GM10847 (cell line): ENCODE results near the gene ZFAND6.

Experiments used
- POLR2A ChIP-seq: IDR thresholded peaks from 2 replicates; pipeline ENCODE4 v1.6.1; 2011; ENCODE audit not compliant: insufficient read length; ENCODE audit errors: extremely low read depth

The ZFAND6 gene

DNA sequence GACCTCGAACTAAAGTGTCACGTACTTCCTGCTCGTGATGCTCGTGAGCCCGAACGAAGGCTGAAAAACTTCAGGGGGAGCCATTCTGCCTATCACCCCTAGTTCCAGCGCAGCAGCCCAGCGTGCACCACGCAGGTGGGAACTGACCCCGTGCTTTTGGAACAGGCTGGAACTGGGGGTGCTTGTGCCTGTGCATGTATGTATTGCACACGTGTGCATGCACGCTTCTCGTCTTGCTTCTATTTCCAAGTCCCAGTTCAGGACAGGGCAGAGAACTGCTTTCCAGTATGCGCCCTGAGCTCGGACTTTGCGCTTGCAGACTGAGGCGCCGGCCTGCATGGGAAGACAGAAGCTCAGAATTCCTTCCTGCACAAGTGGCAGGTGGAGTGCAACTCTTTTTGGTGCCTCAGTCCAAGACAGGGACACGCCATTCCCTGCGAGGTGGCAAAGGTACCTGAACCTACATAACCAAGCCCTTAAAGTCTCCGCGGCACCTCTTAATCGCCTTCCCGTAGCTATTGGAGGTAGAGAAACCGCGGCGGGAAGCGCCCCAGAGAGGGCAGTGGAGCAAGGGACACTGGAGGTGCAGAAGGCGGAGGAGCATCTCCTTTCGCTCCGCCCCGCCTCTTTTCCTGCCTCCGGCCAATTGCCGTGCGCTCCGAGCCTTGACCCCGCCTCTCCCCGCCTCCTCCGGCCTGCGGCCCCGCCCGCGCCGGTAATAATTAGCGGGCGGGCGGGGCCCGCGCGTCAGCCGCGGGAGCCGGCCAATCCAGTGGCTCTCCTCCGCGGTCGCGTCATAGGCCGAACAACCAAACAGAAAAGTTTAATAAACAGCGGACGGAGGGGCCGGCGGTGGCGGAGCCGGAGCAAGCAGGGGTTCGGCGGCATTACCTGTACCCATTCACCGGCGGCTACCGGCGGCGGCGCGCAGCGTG lies at the start of gene ZFAND6:
ZFAND6 (plus strand) TSS at position 826 of the 935 bp plus-strand sequence. CDS start 60,669 bp downstream, outside the sequence.
- peak; percentile 75 for TF ChIP-seq POLR2A

DNA sequence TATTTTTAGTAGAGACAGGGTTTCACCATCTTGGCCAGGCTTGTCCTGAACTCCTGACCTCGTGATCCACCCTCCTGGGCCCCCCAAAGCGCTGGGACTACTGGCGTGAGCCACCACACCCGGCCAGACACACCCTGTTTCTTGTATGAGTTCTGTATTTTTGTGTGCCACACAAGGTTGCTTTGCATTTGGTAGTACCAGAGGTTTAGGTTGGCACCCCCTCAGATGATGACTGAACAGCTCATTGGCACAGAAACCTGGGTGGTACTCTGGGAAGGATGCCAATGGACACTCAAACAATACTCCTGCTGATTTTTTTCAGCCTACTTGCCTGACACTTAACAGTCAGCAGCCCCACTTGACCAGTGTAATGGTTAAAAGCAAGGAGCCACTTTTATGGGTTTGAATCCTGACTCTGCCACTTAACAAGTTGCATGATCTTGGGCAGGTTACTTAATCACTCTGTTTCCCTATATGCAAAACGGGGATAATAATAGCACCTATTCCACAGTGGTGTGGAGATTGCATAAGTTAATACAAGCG lies 49.3 kb upstream of the ZFAND6 start:
- TF ChIP-seq POLR2A: no peak

DNA sequence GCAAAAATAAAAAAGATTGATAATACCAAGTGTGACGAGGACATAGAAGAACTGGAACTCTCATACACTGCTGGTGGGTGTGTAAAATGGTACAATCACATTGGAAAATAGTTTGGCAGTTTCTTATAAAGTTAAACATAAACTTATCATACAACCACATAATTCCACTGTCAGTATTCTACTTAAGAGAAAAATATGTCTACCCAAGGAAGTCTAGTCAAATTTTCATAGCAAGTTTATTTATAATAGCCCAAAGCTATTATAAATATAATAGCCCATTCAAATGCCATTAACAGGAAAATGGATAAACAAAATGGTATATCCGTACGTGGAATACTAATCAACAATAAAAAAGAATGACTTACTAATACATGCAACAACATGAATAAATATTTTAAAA lies 47.9 kb upstream of the ZFAND6 start:
- TF ChIP-seq POLR2A: no peak

DNA sequence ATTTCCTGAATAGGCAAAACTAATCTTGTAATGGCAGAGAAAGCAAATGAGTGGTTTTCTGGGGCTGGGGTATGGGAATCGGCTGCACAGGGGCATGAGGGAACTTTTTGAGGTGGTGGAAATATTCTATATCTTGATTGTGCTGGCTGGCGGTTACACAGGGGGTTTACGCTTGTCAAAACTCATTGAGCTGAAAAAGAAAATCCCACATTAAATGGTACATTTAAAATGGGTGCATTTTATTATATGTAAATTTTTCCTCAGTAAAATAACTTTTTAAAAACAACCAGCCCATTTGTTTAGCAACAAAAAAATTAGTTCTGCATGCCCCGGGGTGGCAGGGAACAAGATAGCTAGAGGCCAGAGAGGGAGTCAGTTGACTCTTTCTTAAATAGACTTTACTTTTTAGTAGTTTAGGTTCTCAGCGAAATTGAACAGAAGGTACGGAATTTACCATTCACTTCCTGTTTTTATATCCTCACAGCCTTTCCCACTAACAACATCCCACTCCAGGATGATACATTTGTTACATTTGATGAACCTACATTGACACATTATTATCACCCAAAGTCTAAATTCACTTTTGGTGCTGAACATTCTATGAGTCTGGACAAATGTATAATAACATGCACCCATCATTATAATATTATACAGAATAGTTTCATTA lies 47.3 kb upstream of the ZFAND6 start:
- no peak for TF ChIP-seq POLR2A

DNA sequence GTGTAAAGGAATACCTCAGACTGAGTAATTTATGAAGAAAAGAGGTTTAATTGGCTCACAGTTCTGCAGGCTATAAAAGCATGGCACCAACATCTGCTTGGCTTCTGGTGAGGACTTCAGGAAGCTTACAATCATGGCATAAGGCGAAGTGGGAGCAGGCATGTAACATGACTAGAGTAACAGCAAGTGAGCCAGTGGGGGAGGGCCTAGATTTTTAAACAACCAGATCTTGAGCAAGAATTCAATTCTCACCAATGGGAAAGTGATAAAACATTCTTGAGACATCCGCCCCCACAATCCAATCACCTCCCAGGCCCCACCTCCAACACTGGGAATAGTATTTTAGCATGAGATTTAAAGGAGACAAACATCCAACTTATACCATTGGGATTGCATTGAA lies 44.3 kb upstream of the ZFAND6 start:
- TF ChIP-seq POLR2A: no peak

DNA sequence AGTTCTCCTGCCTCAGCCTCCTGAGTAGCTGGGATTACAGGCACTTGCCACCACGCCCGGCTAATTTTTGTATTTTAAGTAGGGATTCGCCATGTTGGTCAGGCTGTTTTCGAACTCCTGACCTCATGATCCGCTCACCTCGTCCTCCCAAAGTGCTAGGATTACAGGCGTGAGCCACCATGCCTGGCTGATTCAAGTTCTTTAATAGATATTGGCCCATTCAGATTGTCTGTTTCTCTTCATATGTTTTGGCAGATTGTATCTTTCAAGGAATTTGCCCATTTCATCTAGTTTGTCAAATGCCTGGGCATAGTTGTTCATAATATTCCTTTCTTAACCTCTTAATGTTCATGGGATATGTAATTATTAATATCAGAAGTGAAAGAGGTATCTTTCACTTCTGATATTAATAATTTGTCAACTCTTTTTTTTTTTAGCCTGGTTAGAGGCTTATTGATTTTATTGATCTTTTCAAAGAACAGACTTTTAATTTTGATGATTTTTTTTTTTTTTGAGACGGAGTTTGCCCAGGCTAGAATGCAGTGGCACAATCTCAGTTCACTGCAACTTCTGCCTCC lies 40.2 kb upstream of the ZFAND6 start:
- TF ChIP-seq POLR2A: no peak

DNA sequence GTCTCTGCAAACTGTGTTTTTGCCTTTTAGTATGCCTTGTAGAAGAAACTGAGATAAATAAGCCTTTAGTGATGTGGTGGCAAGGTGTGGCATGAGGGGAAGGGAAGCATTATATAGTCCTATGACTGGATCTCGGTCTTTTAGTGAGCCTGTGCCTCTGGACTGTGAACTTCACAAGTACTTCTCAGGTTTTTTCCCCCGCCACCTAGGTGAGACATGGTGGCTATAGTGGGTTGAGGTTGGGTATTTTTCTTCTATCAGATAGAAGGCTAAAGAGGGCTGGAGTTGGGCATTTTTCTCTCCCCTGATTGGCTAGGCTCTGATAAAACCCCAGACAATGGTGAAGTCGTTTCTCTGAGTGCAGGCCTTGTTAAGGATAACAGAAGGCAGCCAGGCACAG lies 38.7 kb upstream of the ZFAND6 start:
- TF ChIP-seq POLR2A: no peak

DNA sequence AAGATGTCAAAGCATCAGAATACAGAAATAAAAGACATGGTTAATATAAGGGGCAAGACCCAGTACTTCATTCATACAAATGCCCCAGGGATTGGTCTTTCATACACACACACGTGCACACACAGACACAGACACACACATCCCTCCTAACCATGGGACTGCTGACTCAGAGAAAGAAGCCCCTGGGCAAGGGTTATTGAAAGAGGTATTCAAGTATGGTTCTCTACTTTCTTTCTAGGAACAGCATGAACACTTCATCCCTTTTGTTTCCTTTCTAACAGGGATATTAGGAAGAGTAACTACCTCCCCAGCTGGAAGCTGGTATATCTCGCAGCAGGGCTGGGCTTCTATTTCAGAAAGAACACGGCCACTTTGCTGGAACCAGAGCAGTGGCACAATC lies 33.2 kb upstream of the ZFAND6 start:
- no peak for TF ChIP-seq POLR2A

DNA sequence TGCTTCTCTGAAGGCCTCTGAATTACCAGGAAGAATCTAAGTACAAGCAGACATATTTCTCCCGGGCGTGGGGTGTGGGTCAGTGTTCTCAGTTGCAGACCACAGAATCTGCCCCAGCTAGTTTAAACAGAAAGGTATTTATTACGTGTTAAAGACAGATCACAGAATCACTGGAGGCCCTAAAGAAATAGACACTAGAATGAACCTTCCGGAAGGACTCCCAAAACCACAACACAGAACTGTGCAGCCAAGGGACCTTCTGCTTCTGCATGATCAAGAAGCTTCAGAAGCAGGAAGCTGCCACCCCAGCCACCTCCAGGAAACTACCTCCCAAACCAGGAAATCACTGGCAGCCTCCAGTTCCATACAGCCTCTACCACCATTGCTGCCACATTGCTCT lies 32.7 kb upstream of the ZFAND6 start:
- no peak for TF ChIP-seq POLR2A

DNA sequence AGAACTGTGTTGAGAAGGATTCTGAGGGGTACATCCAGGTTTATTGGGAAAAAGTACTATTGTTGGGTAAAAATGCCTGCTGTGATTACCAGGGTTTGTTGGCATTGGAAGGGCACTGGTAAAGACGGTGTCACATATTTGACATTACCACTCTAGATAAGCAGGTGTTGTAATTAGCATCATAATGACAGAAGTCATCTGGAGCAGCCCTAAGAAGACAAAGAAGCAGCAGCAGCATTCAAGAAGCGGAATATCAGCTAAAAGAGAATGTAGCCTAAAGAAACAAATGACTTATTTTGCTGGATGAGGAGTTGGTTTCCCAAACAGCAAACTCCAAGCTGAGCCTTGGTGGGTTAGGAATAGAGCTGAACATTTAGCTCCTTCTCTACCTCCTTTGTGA lies 30.5 kb upstream of the ZFAND6 start:
- no peak for TF ChIP-seq POLR2A

DNA sequence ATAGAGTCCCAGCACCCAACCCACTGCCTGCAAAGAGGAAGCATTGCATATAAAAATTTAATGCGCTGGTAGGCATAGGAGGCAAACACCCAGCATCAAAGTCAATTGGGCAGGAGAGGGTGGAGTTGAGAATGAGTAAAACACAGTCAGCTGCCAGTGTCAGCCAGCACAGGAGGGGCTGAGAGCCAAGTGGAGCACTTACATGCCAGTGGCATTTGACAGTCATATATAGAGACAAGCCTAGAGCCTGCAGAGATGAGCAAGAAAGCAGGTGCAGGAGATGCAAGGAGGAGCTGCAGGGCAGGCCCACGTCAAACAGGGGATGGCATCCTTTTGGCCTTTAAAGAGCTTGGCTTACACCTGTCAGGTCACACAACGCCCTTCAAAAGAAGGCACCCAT lies 27.6 kb upstream of the ZFAND6 start:
- TF ChIP-seq POLR2A: no peak

DNA sequence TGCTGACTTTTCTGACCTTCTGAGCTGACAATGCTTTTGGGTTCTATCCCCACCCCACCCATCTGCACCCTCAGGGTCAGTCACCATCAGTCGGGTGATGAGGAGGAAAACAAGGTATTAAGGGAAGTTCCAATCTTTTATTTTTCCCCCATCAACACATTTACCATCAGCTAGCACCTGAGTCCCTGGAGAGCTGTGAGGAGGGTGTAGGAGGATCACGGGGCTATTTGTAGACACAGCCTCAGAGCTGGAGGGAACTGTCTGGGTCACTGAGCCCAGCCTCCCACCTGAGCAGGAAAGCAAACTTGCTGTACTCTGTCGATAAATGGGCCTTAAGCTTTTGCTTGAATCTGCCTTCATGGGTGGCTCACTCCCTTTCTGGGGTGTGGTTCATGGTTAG lies 24.8 kb upstream of the ZFAND6 start:
- no peak for TF ChIP-seq POLR2A

DNA sequence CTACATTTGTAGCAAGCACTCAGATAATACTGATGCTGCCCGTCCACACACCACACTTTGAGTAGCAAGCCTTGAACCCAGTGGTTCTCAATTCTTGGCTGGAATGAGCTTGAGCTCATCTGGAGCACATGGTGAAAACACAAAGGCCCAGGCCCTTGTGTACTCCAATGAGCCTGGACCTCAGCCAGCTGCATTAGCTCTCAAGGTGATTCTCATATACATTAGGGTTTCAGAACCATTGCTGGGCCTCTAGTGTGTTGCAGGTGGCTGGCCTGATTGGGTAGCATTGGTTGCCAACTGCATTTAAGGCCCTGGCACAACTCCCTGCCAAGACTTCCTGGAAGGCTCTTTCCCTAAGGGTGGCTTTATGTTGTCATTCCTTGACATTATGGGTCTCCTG lies 23.4 kb upstream of the ZFAND6 start:
- no peak for TF ChIP-seq POLR2A

DNA sequence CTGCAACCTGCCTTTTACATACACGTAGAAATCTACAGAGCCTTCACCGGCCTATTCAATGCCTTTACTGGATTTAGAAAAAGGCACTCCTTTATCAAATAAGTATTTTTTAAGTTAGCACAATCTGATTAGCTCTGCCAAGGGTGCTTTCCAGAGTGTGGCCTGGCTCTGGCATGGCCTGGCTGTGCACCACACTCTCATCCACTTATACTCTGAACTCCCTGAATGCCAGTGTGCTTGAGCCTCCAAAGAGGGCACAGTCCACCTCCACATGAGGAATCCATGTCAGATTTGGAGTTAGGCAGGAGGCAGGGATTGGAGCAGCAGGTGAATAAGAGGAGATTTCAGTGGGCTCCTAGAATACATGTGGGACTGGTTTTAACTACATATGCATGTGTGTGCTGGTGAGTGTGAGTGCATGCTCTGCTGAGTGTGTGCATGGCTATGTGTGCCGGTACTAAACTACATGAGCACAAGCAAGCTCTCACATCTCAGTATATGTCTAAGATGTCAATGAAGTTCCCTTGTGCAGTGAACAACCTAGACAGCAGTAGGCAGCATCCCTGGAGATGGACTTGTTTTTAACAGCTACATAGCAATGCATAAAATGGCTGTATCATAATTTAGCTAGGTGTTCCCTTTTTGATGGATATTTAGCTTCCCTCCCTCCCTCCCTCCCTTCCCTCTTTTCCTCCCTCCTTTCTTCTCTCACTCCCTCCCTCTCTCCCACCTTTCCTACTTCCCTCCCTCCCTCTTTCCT lies 17.8 kb upstream of the ZFAND6 start:
- TF ChIP-seq POLR2A: no peak

DNA sequence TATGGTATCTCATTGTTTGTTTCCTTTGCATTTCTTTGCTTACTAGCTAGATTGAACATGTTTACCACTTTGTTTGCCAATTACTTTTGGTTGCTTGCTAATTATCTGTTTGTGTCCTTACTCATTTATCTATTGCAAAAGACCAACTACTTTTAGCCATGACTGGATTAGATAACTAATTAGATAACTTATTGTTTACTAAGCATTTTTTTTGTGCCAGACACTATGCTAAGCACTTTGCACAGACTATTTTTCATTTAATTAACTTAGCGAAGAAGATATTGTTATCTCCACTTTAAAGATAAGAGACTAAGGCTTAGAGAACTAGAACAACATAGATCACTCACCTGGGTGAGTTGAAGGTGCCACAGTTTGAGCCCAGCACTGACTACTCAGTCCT lies 16.9 kb upstream of the ZFAND6 start:
- TF ChIP-seq POLR2A: no peak
